ENCODE data around the gene SKI.
A peak's percentile ranks its signal among the peaks of the same experiment; 100 is the strongest.
"Not testable (repeated sequence)": the region's sequence is repeated elsewhere in the genome, so short reads cannot be mapped to it uniquely, and the experiment has no call there.

SKI gene

DNA sequence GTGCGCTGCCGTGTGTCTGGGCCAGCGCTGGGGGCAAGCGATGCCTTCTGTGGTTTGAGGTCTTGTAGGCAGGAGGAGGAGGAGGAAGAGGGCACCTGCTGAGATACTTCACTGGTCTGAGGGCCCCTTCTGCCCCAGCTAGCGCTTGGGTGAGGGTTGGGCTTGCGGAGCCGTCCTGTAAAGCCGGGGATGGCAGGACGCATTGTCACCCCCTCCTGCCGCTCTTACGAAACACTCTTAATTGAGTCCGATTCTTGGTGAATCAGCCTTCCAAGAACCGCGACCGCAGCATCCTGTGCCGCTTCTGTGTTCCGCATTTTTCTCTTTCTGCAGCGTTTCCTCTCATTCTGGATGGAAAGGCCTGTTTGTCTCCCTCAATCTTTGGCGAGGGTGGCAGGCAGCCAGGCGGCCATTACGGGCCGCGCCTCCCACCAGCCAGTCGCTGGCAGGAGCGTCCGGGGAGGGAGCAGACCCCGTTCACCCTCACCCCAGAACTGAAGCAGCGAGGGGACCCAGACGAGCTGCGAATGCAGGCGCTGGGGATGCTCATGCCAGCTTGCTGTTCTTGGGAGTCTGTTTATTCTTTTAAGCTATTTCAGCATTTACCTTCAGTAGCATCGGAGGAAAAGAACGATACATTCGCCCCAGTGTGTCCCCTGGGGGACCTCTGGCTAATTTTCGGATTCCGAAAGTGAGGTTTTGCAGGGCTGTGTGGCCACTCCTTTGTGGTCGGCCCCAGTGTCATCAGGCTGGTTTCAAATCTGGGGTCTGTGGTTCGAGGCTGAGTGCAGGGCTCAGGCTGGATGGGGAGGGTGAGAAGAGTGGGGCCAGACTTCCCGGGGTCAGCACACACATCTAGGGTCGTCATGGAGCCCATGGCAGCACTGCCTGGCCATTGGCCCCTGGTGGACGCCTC lies 62.7 kb downstream of the SKI start:
- peak; percentile 85 for DNase-seq (ENCODE audit: low spot score)
- Mint-ChIP-seq H3K4me1 (ENCODE audit: low read depth) (peaks cover 53% of the 10 kb centered on the region), H3K36me3 (ENCODE audit: low read depth) (peaks cover 19% of the 10 kb centered on the region), H3K4me3 (peak overlapping the region; percentile 90), H3K27ac (peak overlapping the region; percentile 97), H3K27me3 (ENCODE audit: low read depth) (no peaks in the 10 kb centered on the region), H3K9me3 (no peaks in the 10 kb centered on the region)

- peak overlapping the region; percentile 57 for H3K4me3 Mint-ChIP-seq
- peaks cover 58% of the 10 kb centered on the region for H3K4me1 Mint-ChIP-seq (ENCODE audit: low read depth)
- no peaks in the 10 kb centered on the region for H3K27me3 Mint-ChIP-seq (ENCODE audit: low read depth)
- DNase-seq (ENCODE audit: low spot score) = no peak
- H3K9me3 Mint-ChIP-seq = no peaks in the 10 kb centered on the region
- peaks cover 25% of the 10 kb centered on the region for H3K36me3 Mint-ChIP-seq (ENCODE audit: low read depth)
- peak overlapping the region; percentile 65 for H3K27ac Mint-ChIP-seq
These were observed 63.5 kb downstream of the SKI start for GRCh38 chr1:2291577-2291976.

DNA sequence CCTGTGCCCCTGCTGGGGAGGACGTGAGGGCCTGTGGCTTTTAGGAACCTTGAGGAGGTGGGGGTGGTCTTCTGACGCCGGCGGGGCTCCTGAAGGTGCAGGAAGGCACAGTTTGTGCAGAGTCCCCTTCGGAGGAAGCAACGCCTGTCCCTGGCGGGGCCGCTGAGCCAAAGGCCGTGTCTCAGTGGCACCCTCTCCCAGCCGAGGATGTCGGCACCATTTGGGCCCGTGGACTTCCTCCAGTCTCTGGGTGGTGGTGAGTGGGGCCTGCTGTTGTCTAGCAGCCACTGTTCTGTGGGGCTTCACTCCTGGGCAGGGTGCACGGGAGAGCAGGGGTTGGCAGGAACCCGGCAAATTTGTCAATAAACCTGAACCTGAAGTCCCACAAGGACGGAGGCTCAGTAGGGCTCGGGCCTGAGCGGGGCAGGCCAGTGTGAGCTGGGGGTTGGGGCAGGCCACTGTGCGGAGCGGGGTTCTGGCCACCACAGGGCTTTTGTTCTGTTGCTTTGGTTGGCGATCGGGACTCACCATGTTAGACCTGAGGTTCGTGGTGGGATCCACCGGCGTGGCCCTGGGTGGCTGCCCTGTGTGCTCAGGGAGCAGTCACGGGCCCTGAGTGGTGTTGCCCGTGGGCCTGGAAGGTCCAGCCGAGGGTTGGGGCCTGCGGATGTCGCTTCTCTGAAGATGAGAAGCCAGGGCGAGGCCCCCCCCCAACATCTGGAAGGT lies 64.8 kb downstream of the SKI start:
- peak overlapping the region; percentile 45 for H3K27ac Mint-ChIP-seq
- H3K36me3 Mint-ChIP-seq (ENCODE audit: low read depth) = peaks cover 28% of the 10 kb centered on the region
- H3K9me3 Mint-ChIP-seq = no peaks in the 10 kb centered on the region
- H3K4me1 Mint-ChIP-seq (ENCODE audit: low read depth) = peaks cover 59% of the 10 kb centered on the region
- no peaks in the 10 kb centered on the region for H3K27me3 Mint-ChIP-seq (ENCODE audit: low read depth)
- peak overlapping the region; percentile 12 for H3K4me3 Mint-ChIP-seq
- DNase-seq (ENCODE audit: low spot score) = no peak

DNA sequence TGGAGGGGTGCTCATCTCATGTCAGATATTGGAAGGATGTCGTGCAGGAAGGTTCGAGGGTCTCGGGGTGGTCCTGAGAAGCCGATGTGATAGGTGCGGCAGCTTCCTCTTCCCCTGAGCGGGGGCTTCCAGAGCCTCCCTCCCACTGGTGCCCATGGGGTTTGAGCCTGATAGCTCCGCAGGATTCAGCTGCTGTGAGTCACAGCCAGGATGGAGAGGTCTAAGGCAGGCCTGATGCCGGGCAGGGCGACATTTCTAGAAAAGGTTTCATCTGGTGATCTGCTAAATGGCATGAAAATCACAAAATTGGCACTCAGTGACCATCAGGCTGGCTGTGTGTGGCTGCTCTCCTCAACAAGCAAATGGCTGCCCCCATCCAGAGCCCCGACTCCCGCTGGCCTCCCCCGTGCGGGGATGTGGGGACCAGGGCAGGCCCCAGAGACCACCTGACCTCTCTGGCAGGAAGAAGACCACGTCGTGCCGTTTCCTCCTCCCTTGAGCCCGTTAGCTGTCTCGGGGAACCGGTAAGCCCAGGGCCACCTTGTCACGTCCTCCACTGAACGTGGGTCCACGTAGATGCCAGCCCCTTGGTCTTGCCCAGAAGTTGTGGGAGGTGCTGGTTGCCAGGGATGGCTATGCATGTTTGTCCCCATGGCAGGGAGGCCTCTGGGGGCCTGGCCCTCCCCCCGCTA lies 66.1 kb downstream of the SKI start:
- H3K36me3 Mint-ChIP-seq (ENCODE audit: low read depth) = peaks cover 20% of the 10 kb centered on the region
- H3K4me1 Mint-ChIP-seq (ENCODE audit: low read depth) = peaks cover 58% of the 10 kb centered on the region
- peak overlapping the region; percentile 31 for H3K27ac Mint-ChIP-seq
- H3K27me3 Mint-ChIP-seq (ENCODE audit: low read depth) = no peaks in the 10 kb centered on the region
- H3K4me3 Mint-ChIP-seq = no peak overlapping the region
- no peaks in the 10 kb centered on the region for H3K9me3 Mint-ChIP-seq
- DNase-seq (ENCODE audit: low spot score) = no peak

DNA sequence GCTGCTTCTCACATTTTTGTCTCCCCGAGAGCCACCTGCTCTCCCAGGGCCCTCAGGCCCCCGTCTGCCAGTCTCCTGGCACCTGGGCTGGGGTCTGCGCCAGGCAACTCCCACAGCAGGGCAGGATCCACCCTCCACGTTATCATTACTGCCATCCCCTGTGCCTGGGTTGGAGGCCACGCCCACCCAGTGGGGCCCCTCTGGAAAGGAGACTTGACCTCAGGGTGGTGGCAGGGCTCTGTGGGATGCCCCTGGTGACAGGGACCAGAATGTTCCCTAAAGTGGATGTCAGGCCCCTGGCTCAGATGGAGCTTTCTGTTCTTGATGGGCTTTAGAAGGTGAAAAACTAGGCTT lies 66.6 kb downstream of the SKI start:
- no peak for DNase-seq (ENCODE audit: low spot score)
- no peaks in the 10 kb centered on the region for H3K27me3 Mint-ChIP-seq (ENCODE audit: low read depth)
- no peak overlapping the region for H3K27ac Mint-ChIP-seq
- no peak overlapping the region for H3K4me3 Mint-ChIP-seq
- H3K9me3 Mint-ChIP-seq = no peaks in the 10 kb centered on the region
- peaks cover 20% of the 10 kb centered on the region for H3K36me3 Mint-ChIP-seq (ENCODE audit: low read depth)
- peaks cover 58% of the 10 kb centered on the region for H3K4me1 Mint-ChIP-seq (ENCODE audit: low read depth)

- H3K27ac Mint-ChIP-seq = no peak overlapping the region
- H3K4me3 Mint-ChIP-seq = no peak overlapping the region
- no peaks in the 10 kb centered on the region for H3K27me3 Mint-ChIP-seq (ENCODE audit: low read depth)
- peaks cover 52% of the 10 kb centered on the region for H3K4me1 Mint-ChIP-seq (ENCODE audit: low read depth)
- no peak for DNase-seq (ENCODE audit: low spot score)
- peaks cover 20% of the 10 kb centered on the region for H3K36me3 Mint-ChIP-seq (ENCODE audit: low read depth)
- no peaks in the 10 kb centered on the region for H3K9me3 Mint-ChIP-seq
These were observed 67.4 kb downstream of the SKI start for GRCh38 chr1:2295526-2295925.

- Mint-ChIP-seq H3K4me3 (peak overlapping the region; percentile 46), H3K4me1 (ENCODE audit: low read depth) (peaks cover 50% of the 10 kb centered on the region), H3K36me3 (ENCODE audit: low read depth) (peaks cover 17% of the 10 kb centered on the region), H3K27ac (peak overlapping the region; percentile 61)
- DNase-seq (ENCODE audit: low spot score) = peak; percentile 27
- H3K9me3 Mint-ChIP-seq; H3K27me3 Mint-ChIP-seq (ENCODE audit: low read depth): not testable (repeated sequence)
These were observed 68.1 kb downstream of the SKI start for GRCh38 chr1:2296211-2296610.

- peaks cover 51% of the 10 kb centered on the region for H3K4me1 Mint-ChIP-seq (ENCODE audit: low read depth)
- H3K27ac Mint-ChIP-seq = peak overlapping the region; percentile 61
- peaks cover 17% of the 10 kb centered on the region for H3K36me3 Mint-ChIP-seq (ENCODE audit: low read depth)
- H3K9me3 Mint-ChIP-seq = no peaks in the 10 kb centered on the region
- peak overlapping the region; percentile 46 for H3K4me3 Mint-ChIP-seq
- no peaks in the 10 kb centered on the region for H3K27me3 Mint-ChIP-seq (ENCODE audit: low read depth)
- no peak for DNase-seq (ENCODE audit: low spot score)
These were observed 68.5 kb downstream of the SKI start for GRCh38 chr1:2296614-2297013.

- peaks cover 49% of the 10 kb centered on the region for H3K4me1 Mint-ChIP-seq (ENCODE audit: low read depth)
- H3K9me3 Mint-ChIP-seq = no peaks in the 10 kb centered on the region
- H3K27me3 Mint-ChIP-seq (ENCODE audit: low read depth) = no peaks in the 10 kb centered on the region
- no peak overlapping the region for H3K4me3 Mint-ChIP-seq
- H3K27ac Mint-ChIP-seq = no peak overlapping the region
- DNase-seq (ENCODE audit: low spot score) = no peak
- peaks cover 17% of the 10 kb centered on the region for H3K36me3 Mint-ChIP-seq (ENCODE audit: low read depth)
These were observed 69.3 kb downstream of the SKI start for GRCh38 chr1:2297246-2298011.

DNA sequence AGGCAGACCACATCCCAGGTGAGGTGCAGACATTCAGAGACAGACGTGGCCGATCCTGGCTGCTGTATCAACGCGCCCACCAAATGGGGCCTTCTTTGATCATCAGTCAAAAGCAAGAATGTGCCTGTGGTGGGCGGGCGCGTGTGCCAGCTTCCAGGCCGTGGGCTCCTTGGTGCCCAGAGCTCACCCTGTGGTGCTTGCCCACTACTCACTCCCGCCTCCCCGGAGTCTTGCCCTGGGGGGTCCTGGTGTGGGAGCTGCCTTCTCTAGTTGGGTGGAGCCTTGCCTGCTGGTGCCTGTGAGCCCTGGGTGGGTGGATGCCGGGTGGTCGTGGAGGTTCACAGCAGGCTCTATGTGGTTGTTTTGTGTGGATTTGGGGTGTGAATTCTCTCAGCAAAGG lies 70.6 kb downstream of the SKI start:
- Mint-ChIP-seq H3K4me3 (peak overlapping the region; percentile 67), H3K27ac (peak overlapping the region; percentile 96), H3K9me3 (no peaks in the 10 kb centered on the region), H3K27me3 (ENCODE audit: low read depth) (no peaks in the 10 kb centered on the region), H3K36me3 (ENCODE audit: low read depth) (peaks cover 20% of the 10 kb centered on the region), H3K4me1 (ENCODE audit: low read depth) (peaks cover 44% of the 10 kb centered on the region)
- no peak for DNase-seq (ENCODE audit: low spot score)

DNA sequence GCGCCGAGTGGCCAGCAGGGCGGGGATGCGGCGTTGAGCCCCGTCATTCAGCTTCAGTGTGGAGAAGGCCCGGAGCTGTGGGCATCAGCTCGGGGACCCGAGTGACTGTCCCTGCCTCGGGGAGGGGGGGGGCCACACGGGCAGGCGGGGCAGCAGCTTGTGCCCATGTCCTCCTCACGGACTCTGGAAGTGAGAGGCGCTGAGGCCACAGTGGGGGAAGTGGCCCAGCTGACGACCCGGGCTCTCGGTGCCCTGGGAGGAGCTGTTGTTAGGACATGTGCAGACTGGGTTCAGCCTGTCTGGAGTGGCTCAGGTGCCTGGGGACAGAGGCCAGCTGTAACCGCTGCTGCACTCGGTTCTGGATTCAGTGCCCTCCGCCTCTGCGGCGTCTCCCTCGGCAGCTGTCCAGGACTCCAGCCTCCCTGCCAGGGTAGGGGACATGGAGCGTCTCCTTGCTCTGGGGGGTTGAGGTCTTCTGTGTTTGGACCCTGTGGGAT lies 71.1 kb downstream of the SKI start:
- H3K4me3 Mint-ChIP-seq = peak overlapping the region; percentile 78
- DNase-seq (ENCODE audit: low spot score) = no peak
- peak overlapping the region; percentile 96 for H3K27ac Mint-ChIP-seq
- peaks cover 23% of the 10 kb centered on the region for H3K36me3 Mint-ChIP-seq (ENCODE audit: low read depth)
- H3K4me1 Mint-ChIP-seq (ENCODE audit: low read depth) = peaks cover 41% of the 10 kb centered on the region
- no peaks in the 10 kb centered on the region for H3K9me3 Mint-ChIP-seq
- H3K27me3 Mint-ChIP-seq (ENCODE audit: low read depth) = no peaks in the 10 kb centered on the region

GRCh38 chr1:2300004-2300771 lies 72.1 kb downstream of the SKI start:
- peaks cover 41% of the 10 kb centered on the region for H3K4me1 Mint-ChIP-seq (ENCODE audit: low read depth)
- peak; percentile 84 for DNase-seq (ENCODE audit: low spot score)
- H3K27me3 Mint-ChIP-seq (ENCODE audit: low read depth) = no peaks in the 10 kb centered on the region

More at GRCh38 chr1:2300004-2300771, 72.1 kb downstream of the SKI start:
- H3K27ac Mint-ChIP-seq = peak overlapping the region; percentile 96
- peaks cover 23% of the 10 kb centered on the region for H3K36me3 Mint-ChIP-seq (ENCODE audit: low read depth)
- peak overlapping the region; percentile 78 for H3K4me3 Mint-ChIP-seq
- H3K9me3 Mint-ChIP-seq = no peaks in the 10 kb centered on the region
